Testis (tissue), 3 donors: ENCODE results near the gene CRABP2. TPM values are rescaled to one million over a fixed set of nuclear protein-coding genes. Genes with fewer than 3 reads are reported as not detected.
A peak's percentile ranks its signal among the peaks of the same experiment; 100 is the strongest.

Experiments
- DNase-seq: peaks from one replicate; pipeline ENCODE4 v3.0.0-alpha.2; 2019
- H3K27ac ChIP-seq, 2 donors: fragments of 200-600 bp; sonication (generic); one replicate each; pipeline ENCODE4 v1.5.1; 2019
- H3K27me3 ChIP-seq: fragments of 200-600 bp; sonication (generic); one replicate; pipeline ENCODE4 v1.5.1; 2019
- H3K36me3 ChIP-seq: fragments of 200-600 bp; sonication (generic); one replicate; pipeline ENCODE4 v1.5.1; 2017; ENCODE audit warnings: low read depth; ENCODE audit errors: missing control alignments
- H3K4me1 ChIP-seq: fragments of 200-600 bp; sonication (generic); one replicate; pipeline ENCODE4 v1.5.1; 2019
- H3K4me3 ChIP-seq, 2 donors: fragments of 200-600 bp; sonication (generic); one replicate each; pipeline ENCODE4 v1.5.1; 2017 to 2019
- H3K9me3 ChIP-seq: fragments of 200-600 bp; sonication (generic); one replicate; pipeline ENCODE4 v1.5.1; 2017
- CTCF ChIP-seq, 3 experiments: fragments of 450-650 bp in 2 of 3; fragments of 200-600 bp in 1 of 3; sonication (generic) in 1 of 3; IDR thresholded peaks; one replicate each; pipeline ENCODE4 v1.5.1; 2016 to 2019; ENCODE audit warnings: antibody characterized with exemption in 3 of 3, mild to moderate bottlenecking in 2 of 3, moderate library complexity in 1 of 3
- POLR2A ChIP-seq: fragments of 450-650 bp; IDR thresholded peaks from one replicate; pipeline ENCODE4 v1.6.1; 2017; ENCODE audit warnings: antibody characterized with exemption, mild to moderate bottlenecking, moderate library complexity
- WGBS, 2 donors: methylation state at CpG; one replicate each; pipeline ENCODE4 v1.1.5; 2018; 5-methylcytosine and 5-hydroxymethylcytosine counted together
- intact Hi-C: fragments of 100-400 bp; cut with DNase I; formaldehyde crosslinking; loops from one replicate; pipeline ENCODE4 v1.15.1; 2023; ENCODE audit warnings: low total_unique reads
- polyA plus RNA-seq: library from polyadenylated mRNA; stranded (reverse); fragments of 350-450 nt; fragmentation: Illumina TruSeq; extraction: RNeasy Lipid Tissue Mini Kit (QIAGEN cat#74804); gene quantifications from one replicate; pipeline ENCODE4 v1.2.3, GENCODE V29; 2014; ENCODE audit warnings: low read depth, low replicate concordance; ENCODE audit not compliant: insufficient read depth
- total RNA-seq, 2 donors: library from RNA; depleted of rRNA; stranded (reverse); fragments of >200 nt; gene quantifications; one replicate each; pipeline ENCODE4 v1.2.3, GENCODE V29; 2016

The CRABP2 gene
- total and polyA plus RNA-seq, 3 donors from 2014 or later = 2.1 to 21.0 (median 6.8) TPM

- WGBS, 2 donors = 4 to 12% methylated on average over 18 of the region's 18 CpGs
- DNase-seq = peak; percentile 95
- H3K27ac ChIP-seq = peak overlapping the region in 1 of 2 donors; percentile 19
- no peak for TF ChIP-seq POLR2A
- TF ChIP-seq CTCF (IDR thresholded peaks at IDR 0.05) = peak; percentile 90 to 93 (median 93)
- no peaks in the 10 kb centered on the region for H3K36me3 ChIP-seq
- H3K9me3 ChIP-seq = no peaks in the 10 kb centered on the region
- no peaks in the 10 kb centered on the region for H3K27me3 ChIP-seq
- peaks cover 44% of the 10 kb centered on the region for H3K4me1 ChIP-seq
- peak overlapping the region in 1 of 2 donors; percentile 14 for H3K4me3 ChIP-seq
- intact Hi-C loops = no loop called here
Measured at GRCh38 chr1:156725683-156726280, 20.4 kb upstream of the CRABP2 start.

DNA sequence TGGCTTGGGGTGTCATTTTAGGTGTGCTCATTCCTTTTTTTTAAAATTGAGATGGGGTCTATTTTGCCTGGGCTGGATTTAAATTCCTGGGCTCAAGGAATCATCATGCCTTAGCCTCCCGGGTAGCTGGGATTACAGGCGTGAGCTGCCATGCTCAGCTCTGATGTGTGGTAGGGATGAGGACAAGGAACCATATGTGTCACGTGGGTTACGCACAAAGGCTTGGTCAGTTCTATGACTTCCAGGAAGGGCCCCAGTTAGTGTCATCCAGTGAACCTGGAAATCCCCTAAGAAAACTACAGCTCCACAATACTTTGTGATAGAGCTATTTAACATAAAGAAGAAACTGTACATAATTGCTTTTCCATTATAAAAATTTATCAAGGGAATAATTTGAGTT is 16.2 kb upstream of the CRABP2 start:
- no peaks in the 10 kb centered on the region for H3K9me3 ChIP-seq
- intact Hi-C loops = no loop called here
- no peaks in the 10 kb centered on the region for H3K27me3 ChIP-seq
- peaks cover 24% of the 10 kb centered on the region for H3K4me1 ChIP-seq
- H3K4me3 ChIP-seq = no peak overlapping the region
- TF ChIP-seq POLR2A = no peak
- TF ChIP-seq CTCF (IDR thresholded peaks at IDR 0.05) = no peak
- WGBS, 2 donors = 79 to 86% methylated on average over 4 of the region's 4 CpGs
- DNase-seq = no peak
- H3K27ac ChIP-seq = no peak overlapping the region
- no peaks in the 10 kb centered on the region for H3K36me3 ChIP-seq

- 38 to 80% methylated on average over 1 to 2 of the region's 2 CpGs for WGBS, 2 donors
- no peak overlapping the region for H3K27ac ChIP-seq
- peaks cover 20% of the 10 kb centered on the region for H3K4me1 ChIP-seq
- DNase-seq = no peak
- no peaks in the 10 kb centered on the region for H3K36me3 ChIP-seq
- H3K27me3 ChIP-seq = no peaks in the 10 kb centered on the region
- no peak overlapping the region for H3K4me3 ChIP-seq
- TF ChIP-seq CTCF (IDR thresholded peaks at IDR 0.05) = no peak
- TF ChIP-seq POLR2A = no peak
- no peaks in the 10 kb centered on the region for H3K9me3 ChIP-seq
- intact Hi-C loops = no loop called here
Measured at GRCh38 chr1:156721131-156721530, 15.7 kb upstream of the CRABP2 start.

GRCh38 chr1:156717351-156717750 is 12.0 kb upstream of the CRABP2 start:
- no peaks in the 10 kb centered on the region for H3K36me3 ChIP-seq
- no peaks in the 10 kb centered on the region for H3K9me3 ChIP-seq
- no peak overlapping the region for H3K27ac ChIP-seq
- H3K27me3 ChIP-seq = no peaks in the 10 kb centered on the region
- WGBS, 2 donors = 90 to 97% methylated on average over 4 of the region's 4 CpGs
- intact Hi-C loops = no loop called here
- H3K4me1 ChIP-seq = no peaks in the 10 kb centered on the region
- no peak for DNase-seq
- TF ChIP-seq POLR2A = no peak
- no peak for TF ChIP-seq CTCF (IDR thresholded peaks at IDR 0.05)
- no peak overlapping the region for H3K4me3 ChIP-seq

- intact Hi-C loops = no loop called here
- Histone ChIP-seq H3K27ac (no peak overlapping the region), H3K9me3 (no peaks in the 10 kb centered on the region), H3K27me3 (no peaks in the 10 kb centered on the region), H3K4me3 (no peak overlapping the region), H3K4me1 (no peaks in the 10 kb centered on the region), H3K36me3 (no peaks in the 10 kb centered on the region)
- DNase-seq = no peak
- WGBS, 2 donors = 75 to 84% methylated on average over 3 of the region's 3 CpGs
- TF ChIP-seq CTCF (IDR thresholded peaks at IDR 0.05) = no peak
- TF ChIP-seq POLR2A = no peak
Measured at GRCh38 chr1:156714830-156715229, 9.4 kb upstream of the CRABP2 start.
